ENCODE results near the gene FBLN1.
"Not testable (repeated sequence)": the region's sequence is repeated elsewhere in the genome, so short reads cannot be mapped to it uniquely, and the experiment has no call there.

DNA sequence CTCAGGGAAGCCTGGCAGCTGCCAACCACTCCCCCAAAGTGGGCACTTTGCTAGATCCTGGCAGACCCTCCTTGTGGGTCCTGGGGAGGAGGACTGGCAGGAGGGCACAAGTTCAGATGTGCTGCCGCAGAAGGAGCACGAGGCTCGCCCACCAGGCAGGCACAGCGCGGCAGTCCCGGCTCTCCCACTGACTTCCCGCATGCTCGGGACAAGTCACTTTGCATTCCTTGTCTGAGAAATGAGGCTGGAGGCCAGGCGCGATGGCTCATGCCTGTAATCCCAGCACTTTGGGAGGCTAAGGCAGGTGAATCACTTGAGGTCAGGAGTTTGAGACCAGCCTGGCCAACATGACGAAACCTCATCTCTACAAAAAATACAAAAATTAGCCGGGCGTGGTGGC lies 40.1 kb downstream of the FBLN1 start:
- not testable (repeated sequence) for TF ChIP-seq SUZ12 (IDR thresholded peaks at IDR 0.05; ENCODE audit: low read length); POLR2AphosphoS5 (IDR thresholded peaks at IDR 0.05; ENCODE audit: low read depth, low read length)
- TF ChIP-seq, protein P1, sequence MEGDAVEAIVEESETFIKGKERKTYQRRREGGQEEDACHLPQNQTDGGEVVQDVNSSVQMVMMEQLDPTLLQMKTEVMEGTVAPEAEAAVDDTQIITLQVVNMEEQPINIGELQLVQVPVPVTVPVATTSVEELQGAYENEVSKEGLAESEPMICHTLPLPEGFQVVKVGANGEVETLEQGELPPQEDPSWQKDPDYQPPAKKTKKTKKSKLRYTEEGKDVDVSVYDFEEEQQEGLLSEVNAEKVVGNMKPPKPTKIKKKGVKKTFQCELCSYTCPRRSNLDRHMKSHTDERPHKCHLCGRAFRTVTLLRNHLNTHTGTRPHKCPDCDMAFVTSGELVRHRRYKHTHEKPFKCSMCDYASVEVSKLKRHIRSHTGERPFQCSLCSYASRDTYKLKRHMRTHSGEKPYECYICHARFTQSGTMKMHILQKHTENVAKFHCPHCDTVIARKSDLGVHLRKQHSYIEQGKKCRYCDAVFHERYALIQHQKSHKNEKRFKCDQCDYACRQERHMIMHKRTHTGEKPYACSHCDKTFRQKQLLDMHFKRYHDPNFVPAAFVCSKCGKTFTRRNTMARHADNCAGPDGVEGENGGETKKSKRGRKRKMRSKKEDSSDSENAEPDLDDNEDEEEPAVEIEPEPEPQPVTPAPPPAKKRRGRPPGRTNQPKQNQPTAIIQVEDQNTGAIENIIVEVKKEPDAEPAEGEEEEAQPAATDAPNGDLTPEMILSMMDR (IDR thresholded peaks at IDR 0.05; ENCODE audit: control extremely low read depth in 1 of 3, insufficient read depth in 1 of 3, low read depth in 1 of 3, low read length in 3 of 3), result not testable (repeated sequence)

Data from H1 (cell line).